ENCODE data around the gene TANC1. TPM values are rescaled to one million over a fixed set of nuclear protein-coding genes. Genes with fewer than 3 reads are reported as not detected.

Gene TANC1
- total and polyA plus RNA-seq, 7 donors, result 3.6 to 74.5 (median 47.0) TPM

- Histone ChIP-seq H3K36me3 (peaks cover 0 to 16% (median 1%) of the 10 kb centered on the region in 4 donors), H3K4me3 (no peak overlapping the region), H3K9me3 (no peaks in the 10 kb centered on the region), H3K27me3 (no peaks in the 10 kb centered on the region), H3K27ac (no peak overlapping the region), H3K4me1 (peaks cover 0 to 34% (median 14%) of the 10 kb centered on the region in 4 donors)
- intact Hi-C loops (cut with DNase I), result no loop called here
- no peak for DNase-seq
- 67 to 88% methylated on average over 12 of the region's 12 CpGs for WGBS, 2 donors
- TF ChIP-seq, protein P1, sequence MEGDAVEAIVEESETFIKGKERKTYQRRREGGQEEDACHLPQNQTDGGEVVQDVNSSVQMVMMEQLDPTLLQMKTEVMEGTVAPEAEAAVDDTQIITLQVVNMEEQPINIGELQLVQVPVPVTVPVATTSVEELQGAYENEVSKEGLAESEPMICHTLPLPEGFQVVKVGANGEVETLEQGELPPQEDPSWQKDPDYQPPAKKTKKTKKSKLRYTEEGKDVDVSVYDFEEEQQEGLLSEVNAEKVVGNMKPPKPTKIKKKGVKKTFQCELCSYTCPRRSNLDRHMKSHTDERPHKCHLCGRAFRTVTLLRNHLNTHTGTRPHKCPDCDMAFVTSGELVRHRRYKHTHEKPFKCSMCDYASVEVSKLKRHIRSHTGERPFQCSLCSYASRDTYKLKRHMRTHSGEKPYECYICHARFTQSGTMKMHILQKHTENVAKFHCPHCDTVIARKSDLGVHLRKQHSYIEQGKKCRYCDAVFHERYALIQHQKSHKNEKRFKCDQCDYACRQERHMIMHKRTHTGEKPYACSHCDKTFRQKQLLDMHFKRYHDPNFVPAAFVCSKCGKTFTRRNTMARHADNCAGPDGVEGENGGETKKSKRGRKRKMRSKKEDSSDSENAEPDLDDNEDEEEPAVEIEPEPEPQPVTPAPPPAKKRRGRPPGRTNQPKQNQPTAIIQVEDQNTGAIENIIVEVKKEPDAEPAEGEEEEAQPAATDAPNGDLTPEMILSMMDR (IDR thresholded peaks at IDR 0.05), result no peak
- no peak for TF ChIP-seq EP300 (IDR thresholded peaks at IDR 0.05)
- TF ChIP-seq POLR2A (IDR thresholded peaks at IDR 0.05), result no peak
- no peak for TF ChIP-seq POLR2AphosphoS5 (IDR thresholded peaks at IDR 0.05)
Observed at GRCh38 chr2:159157361-159158209, 189.1 kb downstream of the TANC1 start.

GRCh38 chr2:159160412-159160811 is 192.0 kb downstream of the TANC1 start:
- Histone ChIP-seq H3K27ac (no peak overlapping the region), H3K9me3 (no peaks in the 10 kb centered on the region), H3K4me1 (peaks cover 0 to 32% (median 14%) of the 10 kb centered on the region in 4 donors), H3K4me3 (no peak overlapping the region), H3K27me3 (no peaks in the 10 kb centered on the region), H3K36me3 (peaks cover 0 to 17% (median 0%) of the 10 kb centered on the region in 4 donors)
- TF ChIP-seq POLR2AphosphoS5 (IDR thresholded peaks at IDR 0.05) (no peak), EP300 (IDR thresholded peaks at IDR 0.05) (no peak), POLR2A (IDR thresholded peaks at IDR 0.05) (no peak)
- TF ChIP-seq, protein P1 (IDR thresholded peaks at IDR 0.05), result no peak
- intact Hi-C loops (cut with DNase I), result no loop called here
- no peak for DNase-seq
- 82 to 92% methylated on average over 4 of the region's 4 CpGs for WGBS, 2 donors

GRCh38 chr2:159160954-159161353 is 192.5 kb downstream of the TANC1 start:
- peaks cover 0 to 18% (median 0%) of the 10 kb centered on the region in 4 donors for H3K36me3 ChIP-seq
- intact Hi-C loops (cut with DNase I), result no loop called here
- H3K27me3 ChIP-seq, result no peaks in the 10 kb centered on the region
- TF ChIP-seq POLR2AphosphoS5 (IDR thresholded peaks at IDR 0.05) (no peak), POLR2A (IDR thresholded peaks at IDR 0.05) (no peak), EP300 (IDR thresholded peaks at IDR 0.05) (no peak)
- TF ChIP-seq, protein P1 (IDR thresholded peaks at IDR 0.05), result no peak
- no peak for DNase-seq
- H3K4me3 ChIP-seq, result no peak overlapping the region
- no peaks in the 10 kb centered on the region for H3K9me3 ChIP-seq
- 57 to 65% methylated on average over 3 of the region's 3 CpGs for WGBS, 2 donors
- H3K27ac ChIP-seq, result no peak overlapping the region
- peaks cover 0 to 31% (median 14%) of the 10 kb centered on the region in 4 donors for H3K4me1 ChIP-seq

DNA sequence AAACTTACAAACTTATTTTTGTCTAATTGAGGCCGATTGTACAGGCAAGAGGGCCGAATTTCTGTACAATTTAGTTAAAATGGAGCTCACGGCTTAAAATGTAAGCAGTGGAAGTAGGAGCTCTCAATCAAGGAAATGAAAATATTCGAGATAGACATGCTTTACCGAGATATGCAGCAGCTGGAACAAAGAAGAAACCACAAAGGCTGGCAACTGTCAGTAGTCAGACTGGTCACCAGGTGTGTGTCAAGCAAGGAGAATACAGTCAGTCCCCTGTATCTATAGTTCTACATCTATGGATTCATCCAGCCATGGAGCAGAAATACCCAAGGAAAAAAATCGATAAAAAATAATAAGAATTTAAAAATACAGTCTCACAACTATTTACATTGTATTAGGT is 195.5 kb downstream of the TANC1 start:
- Histone ChIP-seq H3K27me3 (no peaks in the 10 kb centered on the region), H3K4me1 (peaks cover 0 to 16% (median 7%) of the 10 kb centered on the region in 4 donors), H3K4me3 (no peak overlapping the region), H3K9me3 (no peaks in the 10 kb centered on the region), H3K27ac (no peak overlapping the region), H3K36me3 (peaks cover 0 to 22% (median 2%) of the 10 kb centered on the region in 4 donors)
- DNase-seq, result no peak
- TF ChIP-seq POLR2A (IDR thresholded peaks at IDR 0.05) (no peak), POLR2AphosphoS5 (IDR thresholded peaks at IDR 0.05) (no peak), EP300 (IDR thresholded peaks at IDR 0.05) (no peak)
- TF ChIP-seq, protein P1 (IDR thresholded peaks at IDR 0.05), result no peak
- intact Hi-C loops (cut with DNase I), result no loop called here
- WGBS, 2 donors, result 51 to 71% methylated on average over 6 of the region's 6 CpGs

All from sigmoid colon (tissue), 7 donors.